Kidney glomerular epithelial cell (primary cell): ENCODE measurements around the gene BBS9.

Experiments
- DNase-seq: peaks from one replicate; lab custom pipeline; 2025; lab: John Stamatoyannopoulos, UW

BBS9 gene

DNA sequence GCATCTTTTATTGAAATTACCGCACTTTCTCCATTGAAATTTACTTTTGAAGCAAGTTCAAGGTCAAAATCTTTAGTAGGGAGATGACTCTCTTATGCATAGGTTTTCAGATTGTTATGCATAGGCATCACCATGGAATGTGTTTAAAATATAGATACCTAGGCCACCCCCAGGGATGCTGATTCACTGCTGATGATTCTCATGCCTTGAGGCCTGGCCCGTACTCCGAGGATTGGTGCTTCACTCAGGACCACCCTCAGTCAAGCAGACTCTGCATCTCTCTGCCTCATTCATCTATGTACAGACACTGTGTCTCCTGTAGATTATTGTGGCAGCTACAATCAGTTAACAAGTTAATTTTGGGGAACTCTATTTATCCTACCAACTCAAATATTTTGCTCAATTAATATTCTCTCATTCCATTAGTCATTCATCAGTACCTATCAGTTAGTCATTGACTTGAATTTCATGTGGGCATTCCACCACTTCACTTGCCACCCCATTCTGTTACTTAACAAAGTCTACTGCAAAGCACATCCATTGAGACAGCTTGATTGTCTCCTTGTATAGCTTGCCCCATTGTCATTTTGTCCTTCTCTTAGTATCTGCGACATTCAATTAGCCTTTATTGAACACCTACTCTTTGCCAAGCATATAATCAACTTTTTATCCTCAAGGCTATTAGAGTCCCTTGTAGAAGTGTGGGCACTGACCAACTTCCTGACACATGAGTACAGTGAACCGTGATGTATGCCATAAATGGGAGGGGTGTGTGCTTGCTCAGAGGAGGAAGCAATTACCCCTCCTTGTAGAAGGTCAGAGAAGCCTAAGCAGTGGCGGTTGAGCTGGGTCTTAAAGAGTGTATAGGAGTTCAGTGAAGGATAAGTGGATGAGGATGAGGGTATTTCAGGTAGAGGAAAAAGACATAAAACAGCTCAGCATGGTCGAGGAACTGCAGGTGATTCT, 520.4 kb downstream of the BBS9 start:
- no peak for DNase-seq

DNA sequence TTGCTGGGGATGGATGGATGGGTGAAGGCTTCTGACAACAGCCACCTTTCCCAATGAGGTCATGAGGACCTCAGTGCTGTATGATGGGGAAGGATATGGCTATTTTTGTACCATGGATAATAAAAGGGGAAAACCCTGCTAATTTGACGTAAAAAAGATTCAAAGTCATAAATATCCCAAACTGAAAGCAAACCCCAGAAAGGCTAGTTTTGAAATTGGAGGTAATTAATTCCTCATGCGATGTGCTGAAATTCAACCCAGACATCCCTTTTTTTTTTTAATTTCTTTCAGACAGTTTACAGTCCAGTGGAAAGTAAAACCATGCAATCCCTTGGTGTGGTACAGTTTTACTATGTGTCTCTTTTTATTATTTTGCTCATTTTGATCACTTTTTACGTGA, 521.5 kb downstream of the BBS9 start:
- no peak for DNase-seq

- DNase-seq, result no peak
These were observed 522.7 kb downstream of the BBS9 start for GRCh38 chr7:33651998-33652515.

DNA sequence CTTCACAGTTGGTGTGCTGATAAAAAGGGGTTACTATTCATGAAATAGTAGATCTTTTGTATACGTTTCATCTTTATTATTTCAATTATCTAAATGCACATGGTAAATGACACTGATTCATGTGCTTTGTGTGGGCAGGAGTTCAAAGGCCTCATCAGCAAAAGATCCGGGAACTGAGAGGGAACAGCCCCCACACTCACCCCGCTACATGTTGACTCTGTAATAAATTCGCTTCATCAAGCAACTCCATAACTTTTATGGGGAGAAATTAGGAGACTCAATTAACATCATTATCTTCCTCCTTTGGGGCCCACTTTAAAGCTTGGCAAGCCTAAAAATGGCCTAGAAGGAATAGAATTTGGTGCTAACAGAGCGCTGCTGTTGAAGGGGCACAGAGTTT, 525.3 kb downstream of the BBS9 start:
- DNase-seq, result no peak
